ENCODE results near the gene TGFBI.

Gene TGFBI

DNA sequence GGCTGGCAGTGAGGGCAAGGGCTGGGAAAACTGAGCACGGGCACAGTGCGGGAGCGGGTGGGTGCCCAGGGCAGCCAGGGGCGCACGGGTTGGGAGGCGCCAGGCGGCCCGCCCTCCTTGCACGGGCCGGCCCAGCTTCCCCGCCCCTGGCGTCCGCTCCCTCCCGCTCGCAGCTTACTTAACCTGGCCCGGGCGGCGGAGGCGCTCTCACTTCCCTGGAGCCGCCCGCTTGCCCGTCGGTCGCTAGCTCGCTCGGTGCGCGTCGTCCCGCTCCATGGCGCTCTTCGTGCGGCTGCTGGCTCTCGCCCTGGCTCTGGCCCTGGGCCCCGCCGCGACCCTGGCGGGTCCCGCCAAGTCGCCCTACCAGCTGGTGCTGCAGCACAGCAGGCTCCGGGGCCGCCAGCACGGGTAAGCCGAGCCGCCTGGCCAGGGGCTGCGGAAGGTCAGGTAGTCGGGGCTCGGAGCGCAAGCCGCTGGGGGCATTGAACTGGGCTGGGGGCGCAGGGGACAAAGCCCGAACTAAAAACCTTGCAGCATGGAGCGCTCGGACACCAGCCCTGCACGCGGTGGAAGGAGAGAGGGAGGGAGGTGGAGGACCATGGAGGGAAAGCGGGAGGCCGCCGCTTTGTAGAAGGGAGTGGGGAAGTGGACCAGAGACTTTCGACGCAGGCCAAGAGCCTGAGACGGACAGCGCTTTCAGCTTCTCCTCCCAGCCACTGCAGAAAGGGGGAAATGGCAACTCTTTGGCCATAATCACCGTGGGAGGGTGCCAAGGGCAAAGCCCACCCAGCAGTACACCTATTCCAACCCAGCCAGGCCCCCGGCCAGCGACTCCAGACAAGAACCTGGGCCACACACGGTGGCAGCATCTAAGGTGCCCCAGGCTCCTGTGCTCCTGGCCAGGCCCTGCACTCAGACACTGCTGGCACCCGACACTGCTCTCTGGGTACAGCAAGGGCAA, at the start of gene TGFBI:
Gene TGFBI, plus strand, starts transcription at position 207 of the 961 bp plus-strand sequence. Its CDS starts 68 bp downstream, at position 275.
- DNase-seq, result peak in 4 of 56 donors; percentile 4 to 32 (median 15)

DNA sequence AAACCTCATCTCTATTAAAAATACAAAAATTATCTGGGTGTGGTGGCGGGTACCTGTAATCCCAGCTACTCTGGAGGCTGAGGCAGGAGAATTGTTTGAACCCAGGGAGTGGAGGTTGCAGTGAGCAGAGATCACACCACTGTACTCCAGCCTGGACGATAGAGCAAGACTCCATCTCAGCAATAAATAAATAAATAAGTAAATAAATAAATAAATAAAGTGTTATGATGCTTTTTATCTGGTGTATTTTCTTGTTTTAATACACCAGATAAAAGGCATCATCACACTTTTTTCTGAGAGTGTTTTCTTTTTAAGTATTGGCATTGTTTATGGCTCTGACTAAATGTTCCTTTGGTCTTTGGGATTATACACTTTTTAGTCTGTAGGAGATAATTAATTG, 49.8 kb upstream of the TGFBI start:
- no peak for DNase-seq

DNA sequence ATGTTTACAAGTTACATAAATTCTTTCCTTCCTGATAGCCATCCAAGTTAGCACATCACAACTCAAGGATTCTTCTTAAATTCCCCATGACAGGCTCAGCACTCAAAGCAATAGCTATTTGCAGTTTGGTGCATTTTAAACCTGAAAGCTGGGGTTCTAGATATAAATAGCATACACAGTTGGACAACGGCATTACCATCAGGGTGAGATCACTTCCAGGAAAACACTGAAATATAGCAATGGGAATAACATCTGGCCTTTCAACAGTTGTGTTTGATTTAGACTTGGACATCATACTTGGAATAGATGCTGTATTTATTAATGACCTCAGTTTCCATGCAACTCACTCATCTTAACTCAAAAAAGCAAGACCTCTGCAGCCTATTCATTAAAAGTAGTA, 49.3 kb upstream of the TGFBI start:
- DNase-seq, result no peak

DNA sequence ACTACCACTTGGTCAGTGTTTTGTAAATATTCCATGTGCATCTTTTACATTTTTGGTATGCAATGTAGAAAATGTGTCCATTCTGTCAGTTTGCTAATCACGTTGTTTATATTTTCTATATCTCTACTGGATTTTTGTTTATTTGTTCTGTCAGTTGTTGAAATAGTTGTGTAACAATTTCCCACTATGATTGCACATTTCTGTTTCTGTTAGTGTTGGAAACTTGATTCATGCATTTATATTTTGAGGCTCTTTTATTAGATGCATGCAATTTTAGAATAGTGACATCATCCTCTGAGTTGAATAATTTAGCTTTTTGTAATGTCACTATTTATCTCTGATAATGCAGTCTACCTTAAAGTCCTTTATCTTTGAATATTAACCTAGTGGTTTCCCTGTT, 48.2 kb upstream of the TGFBI start:
- no peak for DNase-seq

DNA sequence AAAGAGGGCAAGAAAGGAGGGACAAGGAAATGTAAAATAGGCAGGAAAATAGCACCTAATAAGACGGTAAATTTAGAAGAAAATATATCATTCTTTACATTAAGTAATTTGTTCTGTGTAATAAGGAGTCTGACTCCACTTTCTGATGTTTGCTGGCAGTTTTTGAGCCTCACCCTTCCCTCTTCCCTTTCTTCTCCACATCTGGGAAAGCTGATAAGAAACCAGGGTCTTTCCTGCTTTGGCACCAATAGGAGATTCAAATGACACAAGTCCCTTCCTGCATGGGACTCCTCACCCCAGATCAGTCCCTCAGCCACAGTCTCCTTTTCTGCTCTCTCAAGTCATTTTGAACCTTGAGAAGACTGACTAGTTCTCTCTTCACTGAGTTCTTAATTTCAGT, 42.8 kb upstream of the TGFBI start:
- DNase-seq, result no peak

DNA sequence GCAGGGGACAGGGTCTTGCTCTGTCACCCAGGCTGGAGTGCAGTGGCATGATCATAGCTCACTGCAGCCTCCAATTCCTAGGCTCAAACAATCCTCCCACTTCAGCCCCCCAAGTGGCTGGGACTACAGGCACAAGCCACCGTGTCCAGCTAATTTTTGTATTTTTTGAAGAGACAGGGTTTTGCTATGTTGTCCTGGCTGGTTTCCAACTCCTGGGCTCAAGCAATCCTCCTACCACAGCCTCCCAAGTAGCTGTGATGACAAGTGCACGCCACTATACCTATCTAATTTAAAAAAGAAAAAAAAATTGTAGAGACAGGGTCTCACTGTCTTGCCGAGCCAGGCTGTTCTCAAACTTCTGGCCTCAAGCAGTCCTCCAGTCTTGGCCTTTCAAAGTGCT, 42.4 kb upstream of the TGFBI start:
- no peak for DNase-seq

DNA sequence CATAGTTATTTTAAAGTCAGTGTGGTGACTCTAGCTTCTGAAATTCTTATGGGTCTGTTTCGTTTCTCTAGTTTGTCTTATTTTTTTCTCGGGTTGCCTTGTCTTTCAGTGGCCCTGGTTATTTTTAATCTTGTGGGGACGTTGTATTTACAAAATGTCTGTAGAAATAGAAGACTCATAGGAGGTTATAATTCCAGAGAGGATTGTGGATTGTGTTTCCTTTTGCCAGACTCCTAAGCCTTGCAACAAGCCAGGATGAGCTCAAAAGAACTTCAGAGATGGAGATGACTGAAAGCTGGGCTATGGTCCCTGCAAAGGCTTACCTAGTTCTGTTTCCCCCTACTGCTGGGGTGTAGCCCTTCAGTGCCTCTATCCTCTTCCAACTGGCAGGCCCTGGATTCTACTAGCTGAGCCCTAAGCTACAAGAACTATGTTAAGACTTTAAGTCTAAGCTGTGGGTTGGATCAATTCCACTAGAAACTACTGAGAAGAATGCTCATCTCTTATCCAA, 41.8 kb upstream of the TGFBI start:
- DNase-seq, result no peak

DNA sequence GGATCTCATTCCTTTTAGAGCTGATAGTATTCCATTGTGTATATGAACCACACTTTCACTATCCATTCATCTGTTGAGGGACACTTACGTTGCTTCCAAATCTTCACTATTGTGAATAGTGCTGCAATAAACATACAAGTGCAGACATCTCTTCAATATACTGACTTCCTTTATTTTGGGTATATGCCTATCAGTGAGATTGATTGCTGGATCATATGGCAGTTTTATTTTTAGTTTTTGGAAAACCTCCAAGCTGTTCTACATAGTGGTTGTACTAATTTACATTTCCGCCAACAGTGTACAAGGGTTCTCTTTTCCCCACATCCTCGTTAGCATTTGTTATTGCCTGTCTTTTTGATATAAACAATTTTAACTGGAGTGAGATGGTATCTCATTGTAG, 40.2 kb upstream of the TGFBI start:
- DNase-seq, result no peak

DNA sequence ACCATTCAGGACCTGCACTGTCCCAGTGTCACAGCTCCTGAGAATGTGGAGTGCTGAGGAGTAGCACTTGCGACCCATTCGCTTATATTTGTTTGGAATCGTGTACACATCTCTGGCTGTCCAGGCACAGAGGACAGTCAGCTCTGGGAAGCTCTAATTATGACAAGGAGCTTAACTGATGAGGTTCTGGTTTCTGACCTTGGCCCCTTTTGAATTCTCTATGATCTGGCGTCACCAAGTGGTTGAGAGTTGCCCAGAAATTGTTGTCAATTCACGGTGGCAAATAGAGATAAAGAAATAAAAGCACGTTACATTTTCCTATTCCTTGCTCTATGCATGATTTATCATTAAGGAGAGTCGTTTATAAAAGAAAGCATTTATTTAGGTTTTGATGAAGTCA, 39.1 kb upstream of the TGFBI start:
- DNase-seq, result no peak

DNA sequence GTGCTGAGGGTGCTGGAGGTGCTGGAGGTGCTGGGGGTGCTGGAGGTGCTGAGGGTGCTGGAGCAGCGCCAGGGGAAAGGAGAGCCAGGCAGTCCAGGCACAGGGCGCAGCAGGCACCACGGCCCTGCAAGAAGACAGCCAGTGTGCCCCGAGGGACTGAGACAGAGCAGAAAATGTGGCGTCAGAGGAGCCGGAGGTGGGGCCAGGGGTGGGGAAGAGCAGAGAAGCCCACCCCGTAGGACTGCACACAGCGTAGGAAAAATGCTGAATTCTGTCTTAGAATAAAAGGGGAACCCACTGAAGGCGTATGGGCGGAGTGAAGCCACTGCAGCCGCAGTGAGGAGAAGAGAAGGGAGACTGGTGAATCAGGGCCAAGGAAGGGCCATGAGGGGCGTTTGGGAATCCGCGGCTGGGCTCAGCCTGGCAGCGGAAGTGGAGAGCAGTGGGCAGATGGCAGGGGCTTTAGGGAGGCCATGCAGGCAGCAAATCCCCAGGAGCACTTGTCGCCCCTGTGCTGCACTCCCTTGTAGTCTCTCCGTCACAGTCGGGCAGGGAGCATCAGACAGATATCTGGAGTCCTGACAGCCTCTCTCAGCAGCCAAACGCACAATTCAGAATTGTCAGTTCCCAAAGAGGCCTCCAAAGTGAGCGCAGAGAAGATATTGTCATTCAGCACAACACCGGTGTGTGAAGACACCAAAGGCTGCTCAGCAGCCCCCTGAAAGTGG, 38.1 kb upstream of the TGFBI start:
- no peak for DNase-seq

DNA sequence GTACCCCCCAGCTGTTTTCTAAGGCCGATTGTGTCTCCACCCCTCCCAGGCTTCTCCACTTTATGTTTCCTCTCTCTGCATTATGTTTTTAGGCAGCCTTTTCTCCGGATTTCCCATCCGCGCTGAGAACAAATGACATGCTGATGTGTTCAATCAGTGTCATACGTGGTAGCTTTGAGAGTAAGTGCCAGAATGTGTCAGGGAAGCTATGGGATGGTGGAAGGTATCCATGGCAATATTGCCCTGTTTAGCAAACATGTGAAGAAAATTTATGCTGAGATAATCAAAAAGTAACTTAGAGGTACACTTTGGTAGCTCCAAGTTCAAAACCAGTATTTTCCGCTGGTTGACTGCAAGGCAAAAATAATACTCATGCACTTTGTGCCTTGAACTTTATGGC, 37.4 kb upstream of the TGFBI start:
- DNase-seq, result no peak

DNA sequence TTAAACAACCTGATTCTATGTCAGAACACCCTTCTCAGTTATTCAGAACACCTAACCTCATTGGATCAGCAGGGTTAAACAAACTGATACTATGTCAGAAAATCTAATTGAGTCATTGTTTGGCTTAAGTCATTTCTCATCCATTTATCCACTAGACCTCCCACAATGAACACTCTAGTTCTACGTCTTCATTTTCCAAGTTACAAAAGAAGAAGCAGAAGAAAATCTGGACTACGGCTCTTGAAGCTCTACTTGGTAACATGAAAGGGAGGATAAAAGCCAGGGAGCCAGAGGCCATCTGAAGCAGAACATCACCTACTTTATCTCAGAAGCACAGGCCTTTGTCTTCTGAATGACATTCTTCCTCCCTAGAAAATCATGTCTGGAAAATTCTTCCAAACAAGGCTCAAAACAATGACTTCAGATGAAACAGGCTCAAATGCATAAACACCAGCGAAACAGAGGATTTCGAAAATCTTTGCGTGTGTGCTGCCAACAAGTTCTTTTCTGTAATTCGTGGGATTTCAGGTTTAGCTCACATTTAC, 35.4 kb upstream of the TGFBI start:
- DNase-seq, result no peak

DNA sequence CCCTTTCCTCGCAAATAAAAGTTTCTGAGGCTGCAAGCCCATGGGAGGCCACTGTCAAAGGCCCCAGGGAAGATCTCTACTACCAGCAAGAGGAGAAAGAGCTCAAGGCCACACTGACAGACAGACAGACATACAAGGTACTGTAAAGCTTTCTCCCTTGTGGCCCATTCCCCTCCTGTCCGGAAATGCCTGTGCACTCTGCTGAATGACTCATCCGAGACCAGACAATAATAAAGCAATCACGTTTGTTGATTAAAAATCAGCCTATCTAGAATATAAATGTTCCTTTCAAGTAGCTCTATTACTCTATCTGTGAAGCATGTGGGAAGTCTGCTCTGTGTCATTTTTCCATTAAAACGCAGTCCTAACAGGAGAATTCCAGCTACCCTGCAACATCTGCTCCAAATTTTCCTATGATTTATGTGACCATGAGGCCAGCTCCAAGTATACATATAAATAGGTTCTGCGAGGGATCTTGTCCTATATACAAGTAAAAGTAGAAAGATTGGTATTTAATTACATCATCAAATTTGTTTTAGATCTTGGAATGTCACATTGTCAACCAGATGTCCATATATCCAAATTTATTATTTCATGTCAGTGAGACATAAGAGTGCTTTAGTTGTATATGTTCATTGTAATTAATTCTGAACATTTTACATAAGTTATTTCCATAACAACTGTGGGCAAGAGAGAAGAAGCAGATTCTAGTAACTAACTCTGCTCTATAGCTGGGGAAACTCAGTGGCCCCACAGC, 34.7 kb upstream of the TGFBI start:
- DNase-seq, result no peak

DNA sequence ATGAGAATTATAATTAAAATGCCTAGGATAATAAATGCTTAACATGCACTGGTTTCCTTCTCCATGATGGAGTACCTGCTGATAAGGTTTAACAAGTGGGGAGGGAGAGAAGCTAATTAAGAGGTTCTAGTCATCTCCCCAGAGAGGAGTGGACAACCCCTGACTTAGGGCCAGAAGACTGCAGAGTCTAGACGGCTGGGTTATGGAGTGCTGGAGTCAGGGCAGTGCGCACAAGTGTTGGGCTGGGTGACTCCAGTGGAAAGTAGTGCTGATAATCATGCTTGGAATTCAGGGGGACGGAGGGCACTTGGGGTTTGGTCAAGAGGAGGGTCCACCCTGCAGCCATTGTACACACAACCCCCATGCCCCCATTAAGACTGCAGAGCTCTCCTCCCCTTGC, 32.8 kb upstream of the TGFBI start:
- no peak for DNase-seq

DNA sequence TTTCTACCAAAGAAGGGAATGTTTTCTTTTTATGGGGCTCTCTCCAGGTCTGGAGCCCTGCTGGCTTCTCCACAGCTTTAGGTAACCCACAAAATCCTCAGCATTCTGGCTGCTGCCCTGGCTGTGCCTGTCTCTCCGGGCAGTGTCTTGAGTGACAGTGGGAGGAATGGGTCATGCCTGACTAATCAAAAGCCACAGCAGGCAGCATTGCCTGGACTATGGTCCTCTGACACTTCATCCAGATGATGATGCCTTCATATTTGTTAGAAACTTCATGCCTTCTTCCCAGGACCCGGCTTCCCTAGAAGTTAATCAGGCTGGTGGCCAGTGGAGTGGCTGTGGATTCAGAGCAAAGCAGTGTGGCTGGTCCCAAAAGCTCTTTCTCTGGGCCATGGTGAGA, 32.2 kb upstream of the TGFBI start:
- no peak for DNase-seq

DNA sequence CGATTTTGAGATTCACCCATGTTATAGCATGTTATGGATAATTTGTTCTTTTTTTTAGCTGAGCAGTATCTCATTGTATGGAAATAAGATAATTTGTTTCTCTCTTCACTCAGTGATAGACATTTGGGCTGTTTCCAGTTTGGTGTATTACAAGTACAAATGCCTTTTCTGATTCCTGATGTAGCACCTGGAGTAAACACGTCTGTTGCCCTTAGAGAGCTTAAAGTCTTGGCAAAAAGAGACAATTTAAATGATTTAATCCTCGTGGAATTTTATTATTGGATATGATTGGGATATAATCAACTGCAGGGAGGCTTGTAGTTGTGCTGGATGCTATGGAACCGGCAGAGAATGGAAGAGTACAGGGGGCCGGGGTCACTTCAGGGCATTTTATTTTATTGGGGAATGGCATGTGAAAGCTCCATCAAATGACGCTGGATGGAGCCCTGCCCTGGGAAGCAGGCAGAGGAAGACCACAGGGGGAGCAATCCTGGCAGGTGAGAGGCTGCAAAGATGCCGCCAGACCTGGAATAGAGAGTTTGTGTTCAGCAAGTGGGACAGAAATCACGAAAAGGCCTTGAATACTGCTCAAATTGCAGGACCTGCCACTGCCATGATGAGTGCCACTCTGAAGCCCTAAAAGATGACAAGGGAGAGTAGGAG, 31.0 kb upstream of the TGFBI start:
- no peak for DNase-seq

DNA sequence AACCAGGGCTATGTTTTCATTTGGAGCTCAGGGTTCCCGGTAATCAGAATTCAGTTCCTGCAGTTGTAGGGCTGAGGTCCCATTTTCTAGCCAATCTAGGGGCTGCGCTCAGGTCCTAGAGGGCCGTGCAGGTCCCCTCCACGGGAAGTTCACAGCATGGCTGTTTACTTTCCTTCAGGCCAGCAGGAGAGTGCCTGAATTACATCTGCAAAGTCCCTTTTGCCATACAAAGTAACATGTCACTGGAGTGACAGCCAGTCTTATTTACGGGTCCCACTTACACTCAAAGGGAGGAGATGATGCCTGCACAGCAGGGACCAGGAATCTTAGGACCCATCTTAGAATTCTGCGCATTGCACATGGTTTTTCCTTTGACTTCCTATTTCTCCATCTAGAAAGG, 29.9 kb upstream of the TGFBI start:
- DNase-seq, result no peak

DNA sequence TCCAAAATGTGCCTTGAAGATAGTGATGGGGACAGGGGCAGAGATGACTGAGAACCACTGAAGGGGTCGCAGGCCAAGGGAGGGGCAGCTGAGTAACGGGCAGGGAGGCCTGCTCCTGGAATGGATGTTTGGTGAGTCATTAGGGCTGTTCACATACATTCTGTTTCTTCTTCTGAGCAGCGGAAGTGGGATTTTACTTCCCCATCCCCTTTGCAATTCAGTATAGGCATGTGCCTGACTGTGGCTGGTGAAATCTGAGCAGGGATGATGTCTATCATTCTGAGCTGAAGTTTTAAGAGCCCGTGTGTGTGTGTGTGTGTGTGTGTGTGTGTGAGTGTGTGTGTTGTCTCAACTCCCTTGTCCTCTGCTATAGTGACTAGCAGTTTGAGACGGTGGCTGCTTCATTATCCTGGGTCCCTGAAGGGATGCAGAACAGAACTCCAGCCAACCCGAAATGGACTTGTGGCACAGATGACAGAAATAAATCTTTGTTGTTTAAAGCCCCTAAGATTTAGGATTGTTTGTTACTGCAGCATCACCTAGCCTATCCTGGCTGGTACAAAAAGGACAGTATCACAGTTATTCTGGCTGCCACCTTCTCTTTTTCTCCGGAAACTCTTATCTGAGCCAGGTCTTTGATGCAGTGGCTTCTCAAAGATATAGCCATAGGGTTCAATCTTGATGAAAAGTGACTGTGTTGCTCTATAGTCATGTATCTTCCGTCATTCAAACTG, 29.2 kb upstream of the TGFBI start:
- no peak for DNase-seq

DNA sequence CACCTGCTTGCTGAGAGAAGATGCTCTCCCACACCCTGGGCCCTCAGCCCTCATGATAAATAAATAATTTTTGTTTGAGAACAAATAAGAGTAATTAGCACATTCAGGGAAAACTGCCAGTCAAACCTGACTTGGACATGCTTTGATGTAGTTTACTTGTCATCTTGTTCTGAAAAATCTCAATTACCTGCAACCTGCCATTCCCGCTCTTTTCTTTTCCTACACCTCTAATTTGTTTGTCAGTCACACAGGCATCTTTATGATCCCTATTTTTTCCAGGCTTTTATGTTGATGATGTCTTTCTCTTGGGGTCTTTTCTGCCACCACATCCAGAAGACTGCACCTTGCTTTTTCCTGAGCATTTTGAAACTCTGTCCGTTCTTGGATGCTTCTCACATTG, 28.6 kb upstream of the TGFBI start:
- no peak for DNase-seq

DNA sequence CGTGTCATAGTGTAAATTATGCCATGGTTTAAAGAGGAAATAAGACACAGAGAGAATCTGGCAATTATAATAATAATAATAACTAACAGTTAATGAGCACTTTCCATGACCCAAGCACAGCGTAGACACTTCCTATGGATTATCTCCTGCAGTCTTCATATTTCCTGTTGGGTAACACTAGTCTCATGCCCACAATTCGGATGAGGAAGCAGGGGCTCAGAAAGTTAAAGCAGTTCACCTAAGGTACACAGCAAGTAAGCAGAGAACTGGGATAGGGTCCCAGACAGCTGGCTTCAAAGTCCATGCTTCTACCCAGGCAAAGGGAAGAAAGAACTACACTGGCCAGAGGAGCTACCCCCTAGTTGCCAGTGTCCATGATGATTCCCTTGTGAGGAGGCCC, 27.9 kb upstream of the TGFBI start:
- DNase-seq, result no peak
